ENCODE measurements around the gene LGALS7B.
"Not testable (repeated sequence)": the region's sequence is repeated elsewhere in the genome, so short reads cannot be mapped to it uniquely, and the experiment has no call there.

DNA sequence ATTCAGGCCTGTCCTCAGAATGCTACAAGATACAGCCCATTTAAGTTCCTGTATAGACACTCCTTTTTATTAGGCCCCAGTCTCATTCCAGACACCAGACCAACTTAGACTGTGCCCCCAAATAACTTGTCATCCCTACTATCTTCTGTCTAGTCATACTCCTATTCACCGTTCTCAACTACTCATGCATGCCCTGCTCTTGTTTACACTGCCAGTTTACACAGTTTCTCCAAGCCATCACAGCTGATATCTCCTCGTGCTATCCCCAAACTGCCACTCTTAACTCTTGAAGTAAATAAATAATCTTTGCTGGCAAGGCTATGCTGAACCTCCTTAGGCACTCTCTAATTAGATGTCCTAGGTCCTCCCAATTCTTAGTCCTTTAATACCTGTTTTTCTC lies 34.8 kb upstream of the LGALS7B start:
- not testable (repeated sequence) for TF ChIP-seq POLR2AphosphoS5, CTCF (IDR thresholded peaks at IDR 0.05)

Data from prostate gland (tissue), 2 donors.